ENCODE results near the gene ADAT3.

Gene ADAT3

DNA sequence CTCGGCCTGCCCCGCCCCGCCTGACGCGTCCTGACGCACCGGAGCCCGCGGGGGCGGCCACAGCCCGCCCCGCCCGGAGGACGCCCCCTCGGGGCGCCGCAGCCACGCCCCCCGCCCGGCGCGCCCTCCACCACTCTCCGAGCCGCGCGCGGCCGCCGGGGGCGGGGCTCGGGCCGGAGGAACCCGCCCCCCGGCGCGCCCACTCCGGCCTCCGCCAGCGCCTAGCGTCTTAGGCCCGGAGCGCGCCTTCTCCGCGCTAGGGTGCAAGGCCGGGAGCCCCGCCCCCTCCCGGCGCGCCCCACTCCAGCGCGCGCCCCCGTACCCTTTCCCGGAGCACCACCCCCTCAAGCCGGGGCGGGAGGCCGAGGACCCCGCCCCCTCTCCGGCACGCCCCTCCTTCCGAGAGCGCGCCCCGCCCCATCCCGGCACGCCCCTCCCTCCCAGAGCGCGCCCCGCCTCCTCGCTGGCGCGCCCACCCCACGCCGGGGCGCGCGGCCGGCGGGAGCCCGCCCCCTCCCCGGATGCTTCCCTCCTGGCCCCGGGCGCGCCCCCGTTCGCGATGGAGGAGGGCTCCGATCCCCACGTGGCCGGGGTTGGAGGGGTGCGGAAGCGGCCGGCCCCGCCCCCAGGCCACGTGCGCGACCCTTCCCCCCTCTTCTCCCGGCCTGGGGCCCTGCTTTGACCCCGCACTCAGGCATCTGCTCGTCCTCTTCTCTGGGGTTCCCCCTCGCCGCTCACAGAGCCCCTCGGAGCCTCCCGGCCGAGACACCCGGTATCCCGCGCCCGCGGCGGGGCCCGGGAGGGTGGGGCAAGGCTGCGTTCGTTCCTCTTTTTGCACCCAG is 41.3 kb upstream of the ADAT3 start (continued):
- peak; percentile 45; the same call in 1 of the 2 replicates for TF ChIP-seq ZFP69B (tag by site-specific recombination; IDR thresholded peaks at IDR 0.05)
- no peak for TF ChIP-seq ZNF132 (tag by site-specific recombination; IDR thresholded peaks at IDR 0.05; ENCODE audit: borderline replicate concordance)
- no peak for TF ChIP-seq ZNF623 (tag by site-specific recombination; IDR thresholded peaks at IDR 0.05)
- TF ChIP-seq ZNF701 (tag by site-specific recombination; IDR thresholded peaks at IDR 0.05), result no peak
- no peak for TF ChIP-seq OVOL3 (tag by site-specific recombination; IDR thresholded peaks at IDR 0.05)
- TF ChIP-seq ZNF121 (tag by site-specific recombination; IDR thresholded peaks at IDR 0.05), result no peak
- TF ChIP-seq ZNF23 (tag by site-specific recombination; IDR thresholded peaks at IDR 0.05; ENCODE audit: borderline replicate concordance), result no peak
- peak; percentile 47 for TF ChIP-seq OSR2 (tag by site-specific recombination; IDR thresholded peaks at IDR 0.05)
- TF ChIP-seq BCL11B (tag by site-specific recombination; IDR thresholded peaks at IDR 0.05; ENCODE audit: low read depth), result peak; percentile 54; the same call in 1 of the 2 replicates
- TF ChIP-seq, protein P1, sequence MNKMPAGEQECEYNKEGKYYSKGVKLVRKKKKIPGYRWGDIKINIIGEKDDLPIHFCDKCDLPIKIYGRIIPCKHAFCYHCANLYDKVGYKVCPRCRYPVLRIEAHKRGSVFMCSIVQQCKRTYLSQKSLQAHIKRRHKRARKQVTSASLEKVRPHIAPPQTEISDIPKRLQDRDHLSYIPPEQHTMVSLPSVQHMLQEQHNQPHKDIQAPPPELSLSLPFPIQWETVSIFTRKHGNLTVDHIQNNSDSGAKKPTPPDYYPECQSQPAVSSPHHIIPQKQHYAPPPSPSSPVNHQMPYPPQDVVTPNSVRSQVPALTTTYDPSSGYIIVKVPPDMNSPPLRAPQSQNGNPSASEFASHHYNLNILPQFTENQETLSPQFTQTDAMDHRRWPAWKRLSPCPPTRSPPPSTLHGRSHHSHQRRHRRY (tag by site-specific recombination; IDR thresholded peaks at IDR 0.05), result no peak
- TF ChIP-seq ZNF529 (tag by site-specific recombination; IDR thresholded peaks at IDR 0.05; ENCODE audit: insufficient replicate concordance), result no peak
- no peak for TF ChIP-seq ZNF791 (tag by site-specific recombination; IDR thresholded peaks at IDR 0.05)
- no peak for TF ChIP-seq ZNF302 (tag by site-specific recombination; IDR thresholded peaks at IDR 0.05; ENCODE audit: low read depth)
- peak; percentile 96 for TF ChIP-seq KLF9 (tag by site-specific recombination; IDR thresholded peaks at IDR 0.05; ENCODE audit: low read depth)
- TF ChIP-seq ZNF660 (tag by site-specific recombination; IDR thresholded peaks at IDR 0.05), result no peak
- no peak for TF ChIP-seq REPIN1 (tag by site-specific recombination; IDR thresholded peaks at IDR 0.05; ENCODE audit: low read depth)
- TF ChIP-seq KLF1 (tag by site-specific recombination; IDR thresholded peaks at IDR 0.05), result peak; percentile 73
- TF ChIP-seq ZFP3 (tag by site-specific recombination; IDR thresholded peaks at IDR 0.05; ENCODE audit: low read depth), result no peak
- TF ChIP-seq, protein P2, sequence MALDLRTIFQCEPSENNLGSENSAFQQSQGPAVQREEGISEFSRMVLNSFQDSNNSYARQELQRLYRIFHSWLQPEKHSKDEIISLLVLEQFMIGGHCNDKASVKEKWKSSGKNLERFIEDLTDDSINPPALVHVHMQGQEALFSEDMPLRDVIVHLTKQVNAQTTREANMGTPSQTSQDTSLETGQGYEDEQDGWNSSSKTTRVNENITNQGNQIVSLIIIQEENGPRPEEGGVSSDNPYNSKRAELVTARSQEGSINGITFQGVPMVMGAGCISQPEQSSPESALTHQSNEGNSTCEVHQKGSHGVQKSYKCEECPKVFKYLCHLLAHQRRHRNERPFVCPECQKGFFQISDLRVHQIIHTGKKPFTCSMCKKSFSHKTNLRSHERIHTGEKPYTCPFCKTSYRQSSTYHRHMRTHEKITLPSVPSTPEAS (tag by site-specific recombination; IDR thresholded peaks at IDR 0.05), result no peak
- peak; percentile 81 for TF ChIP-seq ZEB2 (tag by site-specific recombination; IDR thresholded peaks at IDR 0.05)

DNA sequence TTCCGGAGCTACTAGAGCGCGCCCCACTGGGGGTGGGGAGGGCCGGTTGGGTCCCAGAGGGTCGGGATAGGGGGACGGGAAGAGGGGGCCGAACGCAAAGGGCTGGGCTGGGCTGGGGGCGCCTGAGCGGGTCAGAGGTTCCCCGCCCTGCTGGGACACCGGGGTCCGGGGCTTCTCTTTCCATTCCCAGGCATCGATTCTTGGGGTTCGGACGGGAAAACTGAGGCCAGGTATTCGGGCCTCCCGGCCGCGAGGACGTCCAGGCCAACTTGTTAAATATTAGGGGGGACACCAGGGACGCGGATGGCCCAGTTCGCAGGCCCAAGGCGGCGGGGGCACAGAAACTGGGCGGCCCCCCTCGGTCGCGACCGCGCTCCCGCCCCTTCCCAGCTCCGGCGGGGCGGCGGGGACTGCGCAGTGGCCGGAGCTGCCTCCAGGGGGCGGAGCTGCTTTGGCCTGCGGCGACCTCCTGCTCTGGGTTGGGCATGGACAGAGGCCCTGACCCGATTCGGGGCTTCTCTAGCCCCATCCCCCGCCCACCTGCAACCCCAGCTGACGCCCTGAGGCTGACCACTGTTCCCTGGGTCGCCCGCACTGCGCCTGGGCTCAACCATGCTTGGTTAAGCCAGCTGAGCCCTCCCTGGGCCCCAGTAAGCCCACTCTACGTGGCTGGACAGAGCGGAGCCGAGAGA is 40.6 kb upstream of the ADAT3 start:
- CTCF ChIA-PET, result interaction anchor here (0.5 to 1.1 kb wide), 7 partner anchors 9 to 671 kb away, joined by 3 to 5 read pairs (median 4); partner anchors contain the start of gene ABHD17A
- peak overlapping the region; percentile 82 for H3K27ac ChIP-seq (ENCODE audit: extremely low read depth, low read depth, low read length)
- H3K4me1 ChIP-seq (ENCODE audit: control insufficient read depth, insufficient read depth, low read length), result peaks cover 12% of the 10 kb centered on the region
- H3K36me3 ChIP-seq (ENCODE audit: control insufficient read depth in 2 of 2, insufficient read depth in 1 of 2, low read length in 2 of 2), result no peaks in the 10 kb centered on the region; a peak in 1 of 3 replicates
- peak overlapping the region; percentile 60 for H3K4me3 ChIP-seq (ENCODE audit: low read depth, low read length)
- H3K9me3 ChIP-seq (ENCODE audit: control insufficient read depth, insufficient read depth, low read depth, low read length), result no peaks in the 10 kb centered on the region
- POLR2A ChIA-PET, result interaction anchor here (0.6 to 1.6 kb wide), 3 partner anchors 11 to 482 kb away, joined by 3 to 18 read pairs (median 3); no protein-coding TSS in a partner anchor
- TF ChIP-seq HOXD13 (CRISPR knock-in tag; IDR thresholded peaks at IDR 0.05; ENCODE audit: borderline replicate concordance) (no peak), ZNF792 (tag by site-specific recombination; IDR thresholded peaks at IDR 0.05) (no peak), ZNF366 (tag by site-specific recombination; conservative IDR thresholded peaks at IDR 0.05) (0 out of 2 replicates have a peak, but pooled peaks have one; percentile 23), ZNF10 (tag by site-specific recombination; IDR thresholded peaks at IDR 0.05) (no peak), ZNF2 (tag by site-specific recombination; IDR thresholded peaks at IDR 0.05) (peak; percentile 79), ZFP37 (tag by site-specific recombination; IDR thresholded peaks at IDR 0.05) (0 out of 2 replicates have a peak, but pooled peaks have one; percentile 17), ZNF76 (tag by site-specific recombination; IDR thresholded peaks at IDR 0.05; ENCODE audit: borderline replicate concordance, low read depth) (peak; percentile 12; the same call in 1 of the 2 replicates), ZNF423 (tag by site-specific recombination; IDR thresholded peaks at IDR 0.05) (no peak), ZNF514 (tag by site-specific recombination; IDR thresholded peaks at IDR 0.05) (no peak), ZNF174 (tag by site-specific recombination; IDR thresholded peaks at IDR 0.05) (no peak), ZNF629 (tag by site-specific recombination; IDR thresholded peaks at IDR 0.05) (peak; percentile 15; the same call in 1 of the 2 replicates)
- TF ChIP-seq, protein P3, sequence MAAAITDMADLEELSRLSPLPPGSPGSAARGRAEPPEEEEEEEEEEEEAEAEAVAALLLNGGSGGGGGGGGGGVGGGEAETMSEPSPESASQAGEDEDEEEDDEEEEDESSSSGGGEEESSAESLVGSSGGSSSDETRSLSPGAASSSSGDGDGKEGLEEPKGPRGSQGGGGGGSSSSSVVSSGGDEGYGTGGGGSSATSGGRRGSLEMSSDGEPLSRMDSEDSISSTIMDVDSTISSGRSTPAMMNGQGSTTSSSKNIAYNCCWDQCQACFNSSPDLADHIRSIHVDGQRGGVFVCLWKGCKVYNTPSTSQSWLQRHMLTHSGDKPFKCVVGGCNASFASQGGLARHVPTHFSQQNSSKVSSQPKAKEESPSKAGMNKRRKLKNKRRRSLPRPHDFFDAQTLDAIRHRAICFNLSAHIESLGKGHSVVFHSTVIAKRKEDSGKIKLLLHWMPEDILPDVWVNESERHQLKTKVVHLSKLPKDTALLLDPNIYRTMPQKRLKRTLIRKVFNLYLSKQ (tag by site-specific recombination; IDR thresholded peaks at IDR 0.05; ENCODE audit: borderline replicate concordance), result no peak
